Small intestine (tissue), 7 donors: ENCODE measurements around the gene CEP112. TPM values are rescaled to one million over a fixed set of nuclear protein-coding genes. Genes with fewer than 3 reads are reported as not detected.

Source experiments
- DNase-seq, 2 donors: peaks; one replicate each; pipeline versions ENCODE4 v3.0.0 to v3.0.0-alpha.2; 2013
- FAIRE-seq: peaks from 2 replicates; lab custom pipeline; 2012; peaks lifted over from hg19 to GRCh38; lab: Jason Lieb, UNC
- H3K27ac ChIP-seq, 3 donors: one replicate each; pipeline ENCODE4 v1.5.1; 2013; ENCODE audit warnings: low read length in 2 of 3, mild to moderate bottlenecking in 2 of 3, control low read depth in 1 of 3, inconsistent platforms in 1 of 3, low read depth in 1 of 3, moderate library complexity in 1 of 3
- H3K27me3 ChIP-seq, 3 donors: one replicate each; pipeline ENCODE4 v1.6.1; 2013; ENCODE audit warnings: low read length in 3 of 3, inconsistent platforms in 1 of 3; ENCODE audit not compliant: control insufficient read depth in 3 of 3, insufficient read depth in 3 of 3
- H3K36me3 ChIP-seq, 3 donors: one replicate each; pipeline ENCODE4 v1.6.1; 2013; ENCODE audit warnings: low read length in 3 of 3, inconsistent platforms in 1 of 3, low read depth in 1 of 3, mild to moderate bottlenecking in 1 of 3, moderate library complexity in 1 of 3; ENCODE audit not compliant: control insufficient read depth in 3 of 3, insufficient read depth in 2 of 3
- H3K4me1 ChIP-seq, 3 donors: one replicate each; pipeline ENCODE4 v1.6.1; 2013; ENCODE audit warnings: low read length in 2 of 3, inconsistent platforms in 1 of 3, low read depth in 1 of 3, mild to moderate bottlenecking in 1 of 3, moderate library complexity in 1 of 3; ENCODE audit not compliant: control insufficient read depth in 3 of 3, insufficient read depth in 2 of 3
- H3K4me3 ChIP-seq, 3 donors: one replicate each; pipeline ENCODE4 v1.5.1; 2013; ENCODE audit warnings: low read length in 3 of 3, control low read depth in 1 of 3, inconsistent platforms in 1 of 3, low read depth in 1 of 3, mild to moderate bottlenecking in 1 of 3, moderate library complexity in 1 of 3
- H3K9me3 ChIP-seq, 2 donors: one replicate each; pipeline ENCODE4 v1.6.1; 2013; ENCODE audit warnings: low read depth in 1 of 2, low read length in 1 of 2; ENCODE audit not compliant: control insufficient read depth in 2 of 2, insufficient read depth in 1 of 2
- WGBS, 3 donors: extraction: QIAGEN DNeasy Blood & Tissue Kit; methylation state at CpG; one replicate each; pipeline ENCODE4 v1.1.7; 2013; 5-methylcytosine and 5-hydroxymethylcytosine counted together
- polyA plus RNA-seq, 4 donors: library from polyadenylated mRNA; stranded (reverse) in 3 of 4; unstranded in 1 of 4; fragments of 200-250 nt in 3 of 4; fragments of 120-200 nt in 1 of 4; gene quantifications; one replicate each; pipeline versions ENCODE4 v1.2.1 to v1.2.3, GENCODE V29; 2013
- donor health status: healthy with polysubstance abuse.
- donor health status: control.
- donor health status: control.
- donor health status: Bipolar disorder and iron deficiency.
- donor health status: healthy.

CEP112 gene
- polyA plus RNA-seq, 4 donors = 2.4 to 3.6 (median 3.5) TPM; not detected in 1

DNA sequence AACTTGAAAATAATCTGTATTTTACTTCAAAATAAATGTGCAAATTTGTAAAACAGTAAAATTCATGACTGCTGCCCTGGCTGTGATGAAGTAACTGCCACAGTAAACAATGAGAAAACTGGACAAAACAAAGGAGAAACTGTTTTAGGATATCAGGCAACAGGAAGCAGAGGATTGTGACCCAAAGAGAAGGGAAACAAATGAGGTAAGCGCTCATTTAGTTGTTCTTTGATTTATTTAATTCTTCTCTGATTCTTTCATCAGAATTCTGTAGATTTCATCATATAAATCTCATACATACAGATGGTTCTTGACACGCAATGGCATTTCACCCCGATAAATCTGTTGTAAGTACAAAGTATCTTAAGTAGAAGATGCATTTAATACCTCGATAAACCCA, 432.4 kb downstream of the CEP112 start:
- FAIRE-seq = no peak

GRCh38 chr17:65756760-65757159, 435.2 kb downstream of the CEP112 start:
- Histone ChIP-seq H3K27ac (no peak overlapping the region), H3K4me3 (no peak overlapping the region), H3K4me1 (no peaks in the 10 kb centered on the region), H3K9me3 (no peaks in the 10 kb centered on the region), H3K36me3 (no peaks in the 10 kb centered on the region), H3K27me3 (no peaks in the 10 kb centered on the region)
- FAIRE-seq (no peak), DNase-seq (no peak)

More for the DNA sequence above, 432.4 kb downstream of the CEP112 start:
- Histone ChIP-seq H3K4me1 (no peaks in the 10 kb centered on the region), H3K4me3 (no peak overlapping the region), H3K9me3 (no peaks in the 10 kb centered on the region), H3K27ac (no peak overlapping the region), H3K27me3 (no peaks in the 10 kb centered on the region), H3K36me3 (no peaks in the 10 kb centered on the region)
- DNase-seq = no peak
- WGBS, 3 donors = 88 to 91% (median 91%) methylated on average over 4 of the region's 4 CpGs

DNA sequence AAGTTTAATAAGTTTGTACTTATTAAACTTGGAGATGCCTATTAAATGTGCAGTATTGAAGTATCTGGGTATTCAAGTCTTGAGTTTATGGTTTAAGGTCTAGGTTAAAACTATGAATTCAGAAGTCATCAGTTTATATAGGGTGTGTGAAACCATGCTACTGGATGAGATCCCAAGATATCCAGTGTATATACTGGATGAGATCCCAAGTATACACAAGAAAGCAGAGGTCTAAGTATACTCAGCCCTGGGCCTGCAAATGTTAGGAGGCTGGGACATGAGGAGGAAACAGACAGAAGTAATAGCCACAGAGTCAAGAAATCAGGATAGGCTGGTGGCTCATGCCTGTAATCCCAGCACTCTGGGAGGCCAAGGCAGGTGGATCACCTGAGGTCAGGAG, 436.1 kb downstream of the CEP112 start:
- H3K9me3 ChIP-seq = no peaks in the 10 kb centered on the region
- no peak for FAIRE-seq

DNA sequence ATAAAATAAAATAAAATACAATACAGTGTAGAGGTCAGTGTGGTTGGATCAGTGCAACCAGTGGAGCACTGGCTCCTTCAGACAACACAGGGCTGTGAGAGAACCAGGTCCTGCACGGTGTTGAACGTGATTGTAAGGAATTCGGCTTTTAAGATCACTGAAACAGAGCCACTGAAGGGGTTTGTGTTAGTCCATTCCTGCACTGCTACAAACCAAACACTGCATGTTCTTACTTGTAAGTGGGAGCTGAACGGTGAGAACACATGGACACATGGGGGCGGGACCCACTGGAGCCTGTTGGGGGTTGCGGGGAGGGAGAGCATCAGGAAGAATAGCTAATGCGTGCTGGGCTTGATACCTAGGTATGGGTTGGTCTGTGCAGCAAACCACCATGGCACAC, 437.3 kb downstream of the CEP112 start:
- H3K27ac ChIP-seq = no peak overlapping the region
- no peaks in the 10 kb centered on the region for H3K9me3 ChIP-seq
- H3K4me1 ChIP-seq = peaks cover 0 to 3% (median 0%) of the 10 kb centered on the region in 3 donors
- DNase-seq (no peak), FAIRE-seq (no peak)
- H3K27me3 ChIP-seq = no peaks in the 10 kb centered on the region
- WGBS, 3 donors = 95 to 98% (median 96%) methylated on average over 7 of the region's 7 CpGs
- no peak overlapping the region for H3K4me3 ChIP-seq
- H3K36me3 ChIP-seq = no peaks in the 10 kb centered on the region

More for the DNA sequence above, 436.1 kb downstream of the CEP112 start:
- H3K4me1 ChIP-seq = peaks cover 0 to 3% (median 0%) of the 10 kb centered on the region in 3 donors
- H3K36me3 ChIP-seq = no peaks in the 10 kb centered on the region
- DNase-seq = no peak
- no peak overlapping the region for H3K27ac ChIP-seq
- H3K4me3 ChIP-seq = no peak overlapping the region
- H3K27me3 ChIP-seq = no peaks in the 10 kb centered on the region

DNA sequence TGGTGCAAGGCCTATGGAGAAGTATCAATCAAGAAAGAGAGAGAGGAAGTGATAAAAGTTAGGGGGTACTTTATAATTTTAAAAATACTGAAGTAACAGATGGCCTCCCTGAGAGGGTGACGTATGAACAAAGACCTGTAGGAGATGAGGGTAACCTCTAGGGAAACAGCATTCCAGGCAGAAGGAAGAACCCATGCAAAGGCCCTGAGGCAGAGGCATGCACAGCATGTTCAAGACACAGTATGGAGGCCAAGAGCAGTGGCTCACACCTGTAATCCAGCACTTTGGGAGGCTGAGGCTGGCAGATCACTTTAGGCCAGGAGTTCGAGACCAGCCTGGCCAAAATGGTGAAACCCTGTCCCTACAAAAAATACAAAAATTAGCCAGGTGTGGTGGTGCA, 437.9 kb downstream of the CEP112 start:
- WGBS, 3 donors = 93 to 95% (median 93%) methylated on average over 2 of the region's 2 CpGs
- no peaks in the 10 kb centered on the region for H3K9me3 ChIP-seq
- H3K4me1 ChIP-seq = peaks cover 0 to 3% (median 0%) of the 10 kb centered on the region in 3 donors
- no peaks in the 10 kb centered on the region for H3K36me3 ChIP-seq
- H3K27ac ChIP-seq = no peak overlapping the region
- H3K27me3 ChIP-seq = no peaks in the 10 kb centered on the region
- H3K4me3 ChIP-seq = no peak overlapping the region
- FAIRE-seq = no peak
- no peak for DNase-seq

DNA sequence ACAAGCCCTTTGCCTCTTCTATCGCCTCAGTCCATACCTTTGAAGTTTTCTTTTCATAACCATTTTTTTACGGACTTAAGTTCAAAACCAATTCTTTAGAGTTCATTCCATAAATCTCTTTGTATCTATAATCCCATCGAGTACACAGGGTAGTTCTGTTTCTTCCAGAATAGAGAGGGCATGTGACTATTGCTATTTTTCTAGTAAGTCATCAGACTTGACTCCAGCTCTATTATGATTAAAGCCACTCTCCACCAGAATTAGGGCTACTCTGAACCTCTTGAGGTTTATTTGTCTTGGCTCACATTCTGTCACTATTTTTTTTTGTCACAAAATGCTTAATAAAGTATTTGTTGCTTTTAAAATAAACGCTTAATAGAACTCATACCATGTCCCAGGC, 438.6 kb downstream of the CEP112 start:
- DNase-seq (no peak), FAIRE-seq (no peak)
- H3K36me3 ChIP-seq = no peaks in the 10 kb centered on the region
- H3K9me3 ChIP-seq = no peaks in the 10 kb centered on the region
- H3K4me1 ChIP-seq = peaks cover 0 to 3% (median 0%) of the 10 kb centered on the region in 3 donors
- no peaks in the 10 kb centered on the region for H3K27me3 ChIP-seq
- no peak overlapping the region for H3K27ac ChIP-seq
- H3K4me3 ChIP-seq = no peak overlapping the region
- WGBS, 3 donors = 51 to 61% (median 57%) methylated on average over 4 of the region's 4 CpGs

DNA sequence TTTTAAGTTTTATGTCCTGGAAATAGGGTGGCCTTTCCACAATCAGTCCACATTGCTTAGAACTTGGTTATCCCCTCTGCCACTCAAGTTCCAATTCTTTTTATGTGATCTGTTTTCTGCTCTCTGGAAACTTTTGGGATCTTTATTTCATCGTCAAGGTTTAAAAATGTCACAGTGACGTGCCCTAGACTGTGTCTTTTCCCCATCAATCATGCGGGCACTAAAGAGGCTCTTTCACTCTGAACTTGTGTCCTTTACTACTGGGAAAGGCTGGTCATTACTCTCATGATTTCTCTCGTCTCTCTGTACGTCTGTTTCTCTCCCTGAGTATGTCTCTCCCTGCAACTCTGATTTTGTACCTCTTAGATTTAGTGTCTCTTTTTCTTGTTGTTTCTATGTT, 440.7 kb downstream of the CEP112 start:
- H3K36me3 ChIP-seq = no peaks in the 10 kb centered on the region
- peaks cover 0 to 3% (median 0%) of the 10 kb centered on the region in 3 donors for H3K4me1 ChIP-seq
- no peak for FAIRE-seq
- H3K27ac ChIP-seq = no peak overlapping the region
- H3K27me3 ChIP-seq = no peaks in the 10 kb centered on the region
- no peak for DNase-seq
- H3K4me3 ChIP-seq = no peak overlapping the region
- 30 to 63% (median 48%) methylated on average over 5 of the region's 5 CpGs for WGBS, 3 donors
- H3K9me3 ChIP-seq = no peaks in the 10 kb centered on the region

DNA sequence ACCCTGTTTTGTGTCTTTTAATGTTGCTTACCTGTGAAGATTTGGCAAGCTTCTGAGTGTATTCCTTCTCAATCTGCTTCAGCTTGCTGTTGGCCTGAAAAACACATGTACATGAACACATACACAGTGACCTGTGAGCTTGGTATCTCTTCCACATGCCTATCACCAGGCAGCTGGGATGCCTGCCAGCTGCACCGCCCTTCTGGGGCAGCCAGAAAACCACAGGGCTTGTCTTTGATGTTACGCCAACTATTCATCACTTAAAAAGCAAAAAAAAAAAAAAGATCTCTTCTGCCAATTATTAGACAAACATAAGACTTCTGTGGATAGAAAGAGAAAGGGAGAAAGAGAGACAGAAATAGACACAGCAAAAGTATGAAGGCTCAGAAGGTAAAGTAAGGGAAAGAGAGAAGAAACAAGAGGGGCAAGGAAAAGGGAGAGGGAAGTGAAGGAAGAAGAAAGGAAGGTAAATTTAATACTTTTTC, 441.3 kb downstream of the CEP112 start:
- 2 to 19% (median 2%) methylated on average over 2 of the region's 2 CpGs for WGBS, 3 donors

DNA sequence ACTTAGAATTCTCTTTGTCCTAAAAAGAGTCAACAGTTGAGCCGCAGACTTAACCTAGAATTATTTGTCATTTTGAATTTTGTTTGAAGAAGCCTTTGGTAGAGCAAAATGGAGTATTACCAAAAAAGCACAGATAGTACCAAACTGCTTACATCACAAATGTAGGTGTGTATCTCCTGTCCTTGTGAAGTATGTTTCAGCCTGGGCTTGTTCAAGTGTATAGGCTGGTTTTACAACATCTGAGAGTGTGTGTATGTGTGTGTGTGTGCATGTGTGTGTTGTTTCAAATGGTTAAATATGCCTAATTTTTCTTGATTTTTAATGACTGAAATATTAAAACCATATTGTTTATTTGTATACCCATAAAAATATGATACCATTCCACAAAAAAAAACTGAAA, 441.8 kb downstream of the CEP112 start:
- Histone ChIP-seq H3K4me1 (peaks cover 0 to 3% (median 0%) of the 10 kb centered on the region in 3 donors), H3K36me3 (no peaks in the 10 kb centered on the region), H3K27me3 (no peaks in the 10 kb centered on the region), H3K4me3 (no peak overlapping the region), H3K9me3 (no peaks in the 10 kb centered on the region), H3K27ac (no peak overlapping the region)
- 92 to 97% (median 95%) methylated on average over 1 of the region's 1 CpG for WGBS, 3 donors
- FAIRE-seq = no peak
- no peak for DNase-seq

More for the DNA sequence above, 441.3 kb downstream of the CEP112 start:
- peak; percentile 74 to 86 for DNase-seq
- H3K4me3 ChIP-seq = no peak overlapping the region
- H3K27ac ChIP-seq = no peak overlapping the region
- H3K9me3 ChIP-seq = no peaks in the 10 kb centered on the region
- no peak for FAIRE-seq
- H3K4me1 ChIP-seq = peaks cover 0 to 3% (median 0%) of the 10 kb centered on the region in 3 donors
- no peaks in the 10 kb centered on the region for H3K27me3 ChIP-seq
- H3K36me3 ChIP-seq = no peaks in the 10 kb centered on the region
